ENCODE results near the gene NCAPH2.

GRCh38 chr22:50503475-50504145 is 4.4 kb upstream of the NCAPH2 start:
- TF ChIP-seq YY1 (IDR thresholded peaks at IDR 0.05; ENCODE audit: insufficient read depth, insufficient read length) (no peak), ZNF274 (IDR thresholded peaks at IDR 0.05; ENCODE audit: low read depth, low read length) (no peak), SUZ12 (IDR thresholded peaks at IDR 0.05; ENCODE audit: extremely low read depth, insufficient read depth, insufficient read length) (no peak)

Measured in NT2/D1 (cell line).